H9 (cell line): ENCODE results near the gene BTRC. TPM values are rescaled to one million over a fixed set of nuclear protein-coding genes. Genes with fewer than 3 reads are reported as not detected.

Experiments used
- DNase-seq: peaks from one replicate; pipeline ENCODE4 v3.0.0-alpha.2; 2017
- H2AFZ ChIP-seq: one replicate; pipeline ENCODE4 v1.6.1; 2013; ENCODE audit warnings: mild to moderate bottlenecking, low read length, control low read depth, moderate library complexity
- H2AK5ac ChIP-seq: 2 replicates; pipeline ENCODE4 v1.6.1; 2013; ENCODE audit warnings: low read length, control low read depth, mixed read lengths; ENCODE audit not compliant: insufficient read length
- H2BK120ac ChIP-seq: one replicate; pipeline ENCODE4 v1.6.1; 2013; ENCODE audit warnings: low read depth, mild to moderate bottlenecking, low read length, control low read depth, inconsistent platforms; ENCODE audit not compliant: poor library complexity, severe bottlenecking
- H2BK12ac ChIP-seq: 2 replicates; pipeline ENCODE4 v1.6.1; 2013; ENCODE audit warnings: low read length, control low read depth, mixed read lengths, low read depth; ENCODE audit not compliant: insufficient read length
- H2BK15ac ChIP-seq: 2 replicates; pipeline ENCODE4 v1.6.1; 2013; ENCODE audit warnings: low read depth, low read length, control low read depth
- H2BK20ac ChIP-seq: one replicate; pipeline ENCODE4 v1.6.1; 2013; ENCODE audit warnings: low read depth, mild to moderate bottlenecking, low read length, control low read depth, inconsistent platforms; ENCODE audit not compliant: poor library complexity, severe bottlenecking
- H2BK5ac ChIP-seq: 2 replicates; pipeline ENCODE4 v1.6.1; 2013; ENCODE audit warnings: low read length, control low read depth, mixed read lengths; ENCODE audit not compliant: insufficient read length
- H3K14ac ChIP-seq: 2 replicates; pipeline ENCODE4 v1.6.1; 2013; ENCODE audit warnings: low read length, control low read depth; ENCODE audit not compliant: insufficient read depth
- H3K18ac ChIP-seq: 2 replicates; pipeline ENCODE4 v1.6.1; 2013; ENCODE audit warnings: low read depth, mild to moderate bottlenecking, mixed read lengths, low read length, control low read depth; ENCODE audit not compliant: insufficient read length
- H3K23ac ChIP-seq: 2 replicates; pipeline ENCODE4 v1.6.1; 2013; ENCODE audit warnings: low read length, control low read depth, mixed read lengths, low read depth; ENCODE audit not compliant: insufficient read length
- H3K23me2 ChIP-seq: 2 replicates; pipeline ENCODE4 v1.6.1; 2013; ENCODE audit warnings: low read depth, mild to moderate bottlenecking, mixed read lengths, low read length, control low read depth; ENCODE audit not compliant: insufficient read length, poor library complexity, severe bottlenecking
- H3K27ac ChIP-seq: 2 replicates; pipeline ENCODE4 v1.5.1; 2013; ENCODE audit warnings: low read length, control low read depth, mixed read lengths, low read depth; ENCODE audit not compliant: insufficient read length
- H3K27me3 ChIP-seq: 2 replicates; pipeline ENCODE4 v1.6.1; 2013; ENCODE audit warnings: low read length, control low read depth, inconsistent platforms; ENCODE audit not compliant: insufficient read depth
- H3K4ac ChIP-seq: 2 replicates; pipeline ENCODE4 v1.6.1; 2013; ENCODE audit warnings: low read depth, mild to moderate bottlenecking, control low read depth, inconsistent platforms, low read length, moderate library complexity
- H3K4me1 ChIP-seq: 2 replicates; pipeline ENCODE4 v1.6.1; 2013; ENCODE audit warnings: low read length, control low read depth, inconsistent platforms; ENCODE audit not compliant: insufficient read depth
- H3K4me2 ChIP-seq: 2 replicates; pipeline ENCODE4 v1.6.1; 2013; ENCODE audit warnings: low read length, control low read depth, mixed read lengths; ENCODE audit not compliant: insufficient read length, insufficient read depth
- H3K56ac ChIP-seq: 2 replicates; pipeline ENCODE4 v1.6.1; 2013; ENCODE audit warnings: low read depth, mild to moderate bottlenecking, mixed read lengths, low read length, control low read depth; ENCODE audit not compliant: insufficient read length
- H3K79me1 ChIP-seq: 2 replicates; pipeline ENCODE4 v1.6.1; 2013; ENCODE audit warnings: low read depth, mild to moderate bottlenecking, moderate library complexity, low read length, control low read depth, inconsistent platforms; ENCODE audit not compliant: insufficient read depth, poor library complexity, severe bottlenecking
- H3K79me2 ChIP-seq: 2 replicates; pipeline ENCODE4 v1.6.1; 2013; ENCODE audit warnings: low read length, control low read depth, inconsistent platforms; ENCODE audit not compliant: insufficient read depth
- H3K9ac ChIP-seq: 2 replicates; pipeline ENCODE4 v1.6.1; 2013; ENCODE audit warnings: low read length, control low read depth, mixed read lengths; ENCODE audit not compliant: insufficient read length; ENCODE audit errors: extremely low read depth
- H3K9me3 ChIP-seq: one replicate; pipeline ENCODE4 v1.6.1; 2013; ENCODE audit warnings: low read depth, low read length, inconsistent platforms; ENCODE audit not compliant: control insufficient read depth
- H3T11ph ChIP-seq: one replicate; pipeline ENCODE4 v1.6.1; 2013; ENCODE audit warnings: mild to moderate bottlenecking, low read length, control low read depth, inconsistent platforms
- H4K20me1 ChIP-seq: one replicate; pipeline ENCODE4 v1.6.1; 2013; ENCODE audit not compliant: control insufficient read depth, insufficient read length, insufficient read depth
- H4K5ac ChIP-seq: 2 replicates; pipeline ENCODE4 v1.6.1; 2013; ENCODE audit warnings: low read depth, mild to moderate bottlenecking, mixed read lengths, low read length, control low read depth; ENCODE audit not compliant: insufficient read length
- H4K8ac ChIP-seq: replicated peaks from 2 replicates; pipeline ENCODE4 v1.6.1; 2013; ENCODE audit warnings: low read length, control low read depth, mixed read lengths, low read depth; ENCODE audit not compliant: insufficient read length
- H4K91ac ChIP-seq: 2 replicates; pipeline ENCODE4 v1.6.1; 2013; ENCODE audit warnings: low read depth, mild to moderate bottlenecking, moderate library complexity, mixed read lengths, low read length, control low read depth; ENCODE audit not compliant: insufficient read length
- H3K27ac Mint-ChIP-seq, 3 experiments: 2 replicates in 2 of 3; 3 replicates in 1 of 3; pipeline ENCODE4 v1.8.0; 2020 to 2021; ENCODE audit warnings: mixed read lengths in 3 of 3, mild to moderate bottlenecking in 1 of 3, moderate library complexity in 1 of 3
- H3K27me3 Mint-ChIP-seq: 2 replicates; pipeline ENCODE4 v1.8.0; 2021; ENCODE audit warnings: low read depth, mild to moderate bottlenecking, moderate library complexity, mixed read lengths
- H3K36me3 Mint-ChIP-seq, 3 experiments: 2 replicates in 2 of 3; 3 replicates in 1 of 3; pipeline ENCODE4 v1.8.0; 2020 to 2021; ENCODE audit warnings: low read depth in 3 of 3, mixed read lengths in 3 of 3; ENCODE audit not compliant: insufficient read depth in 1 of 3
- H3K4me1 Mint-ChIP-seq, 2 experiments: 2 replicates each; pipeline ENCODE4 v1.8.0; 2020; ENCODE audit warnings: mixed read lengths in 2 of 2
- H3K4me3 Mint-ChIP-seq, 2 experiments: 2 replicates in 1 of 2; 3 replicates in 1 of 2; pipeline ENCODE4 v1.8.0; 2020 to 2021; ENCODE audit warnings: mild to moderate bottlenecking in 2 of 2, mixed read lengths in 2 of 2, moderate library complexity in 1 of 2
- H3K9me3 Mint-ChIP-seq, 2 experiments: 2 replicates in 1 of 2; 3 replicates in 1 of 2; pipeline ENCODE4 v1.8.0; 2020; ENCODE audit warnings: mild to moderate bottlenecking in 2 of 2, mixed read lengths in 2 of 2, moderate library complexity in 1 of 2
- CTCF ChIP-seq: fragments of 200-600 bp; sonication (generic); conservative IDR thresholded peaks from 3 replicates; pipeline ENCODE4 v1.8.0; 2021; ENCODE audit warnings: antibody characterized with exemption, mild to moderate bottlenecking
- WGBS: extraction: QIAGEN DNeasy Blood & Tissue Kit; methylation state at CpG from one replicate; pipeline ENCODE4 v1.1.7; 2013; ENCODE audit warnings: missing lambda C conversion rate, low lambda C conversion rate, mixed read lengths; ENCODE audit not compliant: insufficient read length; ENCODE audit errors: extremely low coverage; 5-methylcytosine and 5-hydroxymethylcytosine counted together
- total RNA-seq: library from RNA; stranded (reverse); gene quantifications from 2 replicates; pipeline ENCODE4 v1.2.1, GENCODE V29; 2021

BTRC gene
- total RNA-seq, 1 experiment from 2014 or later, result 24.2 TPM

- H3K27me3 Mint-ChIP-seq, result no peaks in the 10 kb centered on the region; the same call in 1 of the 2 replicates
- no peak for DNase-seq
- H3K14ac ChIP-seq, result no peak overlapping the region
- H3K56ac ChIP-seq, result no peak overlapping the region
- no peaks in the 10 kb centered on the region for H3K23me2 ChIP-seq
- no peaks in the 10 kb centered on the region for H3K36me3 Mint-ChIP-seq
- no peak overlapping the region for H2BK20ac ChIP-seq
- no peak overlapping the region for H4K8ac ChIP-seq
- H2AFZ ChIP-seq, result no peak overlapping the region
- no peak overlapping the region for H3K23ac ChIP-seq
- no peak overlapping the region for H3K27ac Mint-ChIP-seq
- H3K18ac ChIP-seq, result no peak overlapping the region
- H2BK120ac ChIP-seq, result no peak overlapping the region
- peaks cover 4% of the 10 kb centered on the region; the same call in 1 of the 2 replicates for H3K4me1 ChIP-seq
- H3K27me3 ChIP-seq, result no peaks in the 10 kb centered on the region
- no peaks in the 10 kb centered on the region for H3K9me3 ChIP-seq
- no peak overlapping the region for H3K4me3 Mint-ChIP-seq
- no peaks in the 10 kb centered on the region for H3K9me3 Mint-ChIP-seq
- H3K27ac ChIP-seq, result no peak overlapping the region
- H4K20me1 ChIP-seq, result no peaks in the 10 kb centered on the region
- no peak overlapping the region for H2BK15ac ChIP-seq
- H3K79me2 ChIP-seq, result no peaks in the 10 kb centered on the region
- no peak overlapping the region for H4K5ac ChIP-seq
- no peak overlapping the region for H3K9ac ChIP-seq
- H3T11ph ChIP-seq, result no peak overlapping the region
- H2BK12ac ChIP-seq, result no peak overlapping the region
- no peak for TF ChIP-seq CTCF
- peaks cover 23 to 41% of the 10 kb centered on the region in 2 experiments for H3K4me1 Mint-ChIP-seq
- no peaks in the 10 kb centered on the region for H3K79me1 ChIP-seq
- no peak overlapping the region for H2BK5ac ChIP-seq
- no peak overlapping the region for H2AK5ac ChIP-seq
- WGBS, result no CpG with 5 or more reads among the region's 4 CpGs
- no peak overlapping the region for H4K91ac ChIP-seq
- no peak overlapping the region for H3K4ac ChIP-seq
- H3K4me2 ChIP-seq, result no peak overlapping the region
These were observed 110.1 kb downstream of the BTRC start for GRCh38 chr10:101464082-101464481.
